ENCODE results near the gene A1CF.
"Not testable (repeated sequence)": the region's sequence is repeated elsewhere in the genome, so short reads cannot be mapped to it uniquely, and the experiment has no call there.

The A1CF gene

GRCh38 chr10:50885097-50885859, at the start of gene A1CF:
Gene A1CF, minus strand, starts transcription at chr10:50885627. Its CDS starts 25,687 bp downstream, at chr10:50859940.
- no peak for DNase-seq (ENCODE audit: low spot score)

- DNase-seq (ENCODE audit: low spot score) = no peak
Measured at GRCh38 chr10:50931948-50932431, 46.6 kb upstream of the A1CF start.

- DNase-seq (ENCODE audit: low spot score) = peak; percentile 6
Measured at GRCh38 chr10:50929670-50930069, 44.2 kb upstream of the A1CF start.

- no peak for DNase-seq (ENCODE audit: low spot score)
Measured at GRCh38 chr10:50928190-50928552, 42.7 kb upstream of the A1CF start.

GRCh38 chr10:50927522-50928189, 42.2 kb upstream of the A1CF start:
- peak; percentile 14 for DNase-seq (ENCODE audit: low spot score)

- DNase-seq (ENCODE audit: low spot score) = not testable (repeated sequence)
Measured at GRCh38 chr10:50923471-50923870, 38.0 kb upstream of the A1CF start.

GRCh38 chr10:50919010-50919409, 33.6 kb upstream of the A1CF start:
- no peak for DNase-seq (ENCODE audit: low spot score)

GRCh38 chr10:50918529-50918928, 33.1 kb upstream of the A1CF start:
- DNase-seq (ENCODE audit: low spot score) = no peak

- DNase-seq (ENCODE audit: low spot score) = peak; percentile 52
Measured at GRCh38 chr10:50917486-50917885, 32.1 kb upstream of the A1CF start.

GRCh38 chr10:50909334-50910014, 24.0 kb upstream of the A1CF start:
- no peak for DNase-seq (ENCODE audit: low spot score)

GRCh38 chr10:50908366-50908765, 22.9 kb upstream of the A1CF start:
- no peak for DNase-seq (ENCODE audit: low spot score)

- DNase-seq (ENCODE audit: low spot score) = not testable (repeated sequence)
Measured at GRCh38 chr10:50905797-50906196, 20.4 kb upstream of the A1CF start.

- no peak for DNase-seq (ENCODE audit: low spot score)
Measured at GRCh38 chr10:50896721-50897120, 11.3 kb upstream of the A1CF start.

- no peak for DNase-seq (ENCODE audit: low spot score)
Measured at GRCh38 chr10:50894312-50894711, 8.9 kb upstream of the A1CF start.

- DNase-seq (ENCODE audit: low spot score) = no peak
Measured at GRCh38 chr10:50892467-50892866, 7.0 kb upstream of the A1CF start.

GRCh38 chr10:50884302-50884701, 1.1 kb downstream of the A1CF start:
- no peak for DNase-seq (ENCODE audit: low spot score)

- DNase-seq (ENCODE audit: low spot score) = no peak
Measured at GRCh38 chr10:50883629-50884028, 1.8 kb downstream of the A1CF start.

- DNase-seq (ENCODE audit: low spot score) = no peak
Measured at GRCh38 chr10:50882540-50882983, 2.9 kb downstream of the A1CF start.

- not testable (repeated sequence) for DNase-seq (ENCODE audit: low spot score)
Measured at GRCh38 chr10:50881046-50881445, 4.4 kb downstream of the A1CF start.

- DNase-seq (ENCODE audit: low spot score) = no peak
Measured at GRCh38 chr10:50876429-50876828, 9.0 kb downstream of the A1CF start.

GRCh38 chr10:50874723-50875122, 10.7 kb downstream of the A1CF start:
- DNase-seq (ENCODE audit: low spot score) = no peak

GRCh38 chr10:50866317-50866716, 19.1 kb downstream of the A1CF start:
- DNase-seq (ENCODE audit: low spot score) = no peak

- no peak for DNase-seq (ENCODE audit: low spot score)
Measured at GRCh38 chr10:50862719-50863118, 22.7 kb downstream of the A1CF start.
